ES-I3 (cell line): ENCODE data around the gene REELD1.

Experiments used
- H3K36me3 ChIP-seq: 2 replicates; pipeline ENCODE4 v1.6.1; 2013; ENCODE audit warnings: mild to moderate bottlenecking, low read length, control low read depth, moderate library complexity; ENCODE audit not compliant: insufficient read depth
- H3K4me1 ChIP-seq: 2 replicates; pipeline ENCODE4 v1.6.1; 2013; ENCODE audit warnings: mild to moderate bottlenecking, control low read depth, low read length; ENCODE audit not compliant: insufficient read depth
- H3K9ac ChIP-seq: 2 replicates; pipeline ENCODE4 v1.6.1; 2013; ENCODE audit warnings: low read depth, mild to moderate bottlenecking, low read length, moderate library complexity
- H3K9me3 ChIP-seq: 2 replicates; pipeline ENCODE4 v1.6.1; 2013; ENCODE audit warnings: mild to moderate bottlenecking, low read length, moderate library complexity; ENCODE audit not compliant: control insufficient read depth, insufficient read depth

REELD1 gene

DNA sequence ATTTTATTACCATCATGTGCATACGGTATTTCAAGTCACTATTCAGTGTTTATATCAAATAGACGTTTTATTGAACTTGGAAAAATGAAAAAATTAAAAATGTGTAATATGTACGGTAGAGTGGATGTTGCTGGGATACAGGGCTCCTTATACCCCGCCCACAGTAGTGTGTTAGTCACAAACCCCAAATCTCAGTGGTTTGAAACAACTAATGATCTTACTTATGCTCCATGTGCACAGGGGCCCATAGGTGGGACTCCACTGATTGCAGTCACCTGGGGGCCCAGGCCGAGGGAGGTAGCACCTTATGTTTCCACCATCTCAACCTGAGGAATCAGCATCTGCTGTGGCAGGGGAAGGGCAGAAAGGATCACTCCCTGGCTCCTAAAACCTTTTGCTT lies 20.7 kb upstream of the REELD1 start:
- no peaks in the 10 kb centered on the region for H3K4me1 ChIP-seq
- H3K9ac ChIP-seq: no peak overlapping the region
- peaks cover 10% of the 10 kb centered on the region; the same call in 1 of the 2 replicates for H3K36me3 ChIP-seq
- H3K9me3 ChIP-seq: no peaks in the 10 kb centered on the region

- Histone ChIP-seq H3K36me3 (peaks cover 6% of the 10 kb centered on the region; the same call in 1 of the 2 replicates), H3K9ac (no peak overlapping the region), H3K4me1 (no peaks in the 10 kb centered on the region), H3K9me3 (no peaks in the 10 kb centered on the region)
Measured at GRCh38 chr4:146194212-146194611, 20.1 kb upstream of the REELD1 start.

GRCh38 chr4:146202665-146203064 lies 11.7 kb upstream of the REELD1 start:
- Histone ChIP-seq H3K9ac (no peak overlapping the region), H3K36me3 (no peaks in the 10 kb centered on the region), H3K4me1 (no peaks in the 10 kb centered on the region), H3K9me3 (no peaks in the 10 kb centered on the region)

DNA sequence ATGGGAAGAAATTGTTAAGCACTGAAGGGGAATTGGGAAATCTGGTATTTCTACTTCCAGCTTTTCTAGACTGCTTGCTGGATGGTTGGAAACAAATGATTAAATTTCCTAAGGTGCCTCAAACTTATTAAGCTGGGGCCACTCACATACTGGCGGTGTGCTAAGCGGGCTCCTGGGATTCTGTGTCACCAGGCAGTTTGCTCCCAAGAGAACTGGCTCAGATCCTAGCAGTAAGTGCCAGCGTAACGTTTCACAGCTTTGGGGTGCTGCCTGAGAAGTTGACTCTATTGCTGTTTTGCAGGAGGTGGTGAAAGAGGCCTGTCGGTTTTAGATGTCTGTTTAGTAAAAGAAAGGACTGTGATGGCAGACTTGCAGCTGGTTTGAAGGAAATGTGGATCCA lies 6.9 kb upstream of the REELD1 start:
- H3K36me3 ChIP-seq: no peaks in the 10 kb centered on the region
- H3K9ac ChIP-seq: no peak overlapping the region
- H3K9me3 ChIP-seq: no peaks in the 10 kb centered on the region
- no peaks in the 10 kb centered on the region for H3K4me1 ChIP-seq

DNA sequence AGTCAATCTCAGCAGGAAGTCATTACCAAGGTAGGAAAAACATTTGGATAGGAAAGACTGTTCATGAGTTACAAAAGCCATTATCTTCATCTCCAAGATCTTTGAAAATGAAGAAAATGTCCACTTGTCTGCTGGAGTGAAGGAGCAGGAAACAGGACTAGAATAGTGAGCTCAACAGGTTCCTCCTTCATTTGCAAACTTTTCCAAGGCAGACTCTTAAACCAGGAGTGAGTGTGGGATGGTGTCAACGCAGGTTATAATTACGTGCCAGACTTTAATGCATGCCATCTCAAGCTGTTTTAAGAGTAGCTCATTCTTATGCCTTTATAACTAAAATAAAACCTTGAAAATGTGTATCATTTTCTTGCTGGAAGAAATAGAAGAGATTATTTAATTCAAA lies 3.4 kb upstream of the REELD1 start:
- Histone ChIP-seq H3K4me1 (no peaks in the 10 kb centered on the region), H3K9me3 (no peaks in the 10 kb centered on the region), H3K9ac (no peak overlapping the region), H3K36me3 (no peaks in the 10 kb centered on the region)

- no peak overlapping the region for H3K9ac ChIP-seq
- H3K36me3 ChIP-seq: no peaks in the 10 kb centered on the region
- no peaks in the 10 kb centered on the region for H3K4me1 ChIP-seq
- H3K9me3 ChIP-seq: no peaks in the 10 kb centered on the region
Measured at GRCh38 chr4:146211440-146211839, 2.9 kb upstream of the REELD1 start.

DNA sequence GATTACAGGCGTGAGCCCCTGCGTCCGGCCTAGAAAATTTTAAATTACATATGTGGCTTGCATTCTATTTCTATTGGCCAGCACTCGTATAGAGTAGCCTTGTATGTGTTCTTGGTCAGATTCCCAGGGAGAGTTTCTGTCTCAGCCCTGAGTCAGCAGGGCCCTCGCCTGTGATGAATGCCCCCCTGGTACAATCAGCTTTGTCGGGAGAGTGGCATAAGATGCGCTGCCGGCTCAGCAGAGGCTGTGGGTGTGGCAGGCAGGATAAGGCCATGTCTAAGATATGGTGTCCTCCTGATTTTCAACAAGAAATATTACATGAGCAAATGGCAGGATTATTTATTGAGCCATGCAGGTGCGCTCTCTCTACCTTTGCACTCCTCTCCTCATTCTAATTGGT lies 1.6 kb upstream of the REELD1 start:
- no peaks in the 10 kb centered on the region for H3K4me1 ChIP-seq
- H3K36me3 ChIP-seq: no peaks in the 10 kb centered on the region
- no peaks in the 10 kb centered on the region for H3K9me3 ChIP-seq
- no peak overlapping the region for H3K9ac ChIP-seq

- no peak overlapping the region for H3K9ac ChIP-seq
- H3K4me1 ChIP-seq: no peaks in the 10 kb centered on the region
- no peaks in the 10 kb centered on the region for H3K9me3 ChIP-seq
- H3K36me3 ChIP-seq: no peaks in the 10 kb centered on the region
Measured at GRCh38 chr4:146222313-146222712, 8.0 kb downstream of the REELD1 start.

- Histone ChIP-seq H3K9ac (no peak overlapping the region), H3K36me3 (no peaks in the 10 kb centered on the region), H3K4me1 (no peaks in the 10 kb centered on the region), H3K9me3 (no peaks in the 10 kb centered on the region)
Measured at GRCh38 chr4:146224326-146224966, 10.1 kb downstream of the REELD1 start.

DNA sequence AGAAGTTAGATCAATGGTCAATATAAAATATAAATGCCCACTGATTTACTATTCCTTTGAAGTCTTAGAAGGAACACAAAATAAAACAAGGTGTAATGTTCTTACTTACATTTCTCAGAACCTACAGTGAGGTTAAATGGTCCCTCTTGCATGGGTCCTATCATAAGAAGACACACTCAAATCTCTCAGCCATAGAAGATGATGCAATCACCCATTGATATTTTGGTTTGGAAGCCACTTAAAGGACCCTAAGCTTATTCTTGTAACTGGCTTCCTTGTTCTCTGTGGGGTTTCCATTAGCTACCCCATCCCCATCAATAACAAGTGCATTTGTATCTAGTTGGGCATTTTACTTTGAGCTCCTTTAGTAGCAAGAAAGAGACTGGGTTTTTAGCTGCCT lies 15.1 kb downstream of the REELD1 start:
- no peaks in the 10 kb centered on the region; the same call in 1 of the 2 replicates for H3K9me3 ChIP-seq

GRCh38 chr4:146232131-146232722 lies 17.9 kb downstream of the REELD1 start:
- no peaks in the 10 kb centered on the region; the same call in 1 of the 2 replicates for H3K9me3 ChIP-seq
- H3K9ac ChIP-seq: no peak overlapping the region
- no peaks in the 10 kb centered on the region for H3K36me3 ChIP-seq
- no peaks in the 10 kb centered on the region for H3K4me1 ChIP-seq

More for the DNA sequence above, 15.1 kb downstream of the REELD1 start:
- H3K9ac ChIP-seq: no peak overlapping the region
- H3K36me3 ChIP-seq: no peaks in the 10 kb centered on the region
- no peaks in the 10 kb centered on the region for H3K4me1 ChIP-seq

GRCh38 chr4:146235654-146236177 lies 21.4 kb downstream of the REELD1 start:
- H3K4me1 ChIP-seq: no peaks in the 10 kb centered on the region
- no peaks in the 10 kb centered on the region; the same call in 1 of the 2 replicates for H3K9me3 ChIP-seq
- no peak overlapping the region for H3K9ac ChIP-seq
- H3K36me3 ChIP-seq: no peaks in the 10 kb centered on the region

- H3K36me3 ChIP-seq: no peaks in the 10 kb centered on the region
- H3K9me3 ChIP-seq: no peaks in the 10 kb centered on the region; the same call in 1 of the 2 replicates
- H3K9ac ChIP-seq: no peak overlapping the region
- H3K4me1 ChIP-seq: no peaks in the 10 kb centered on the region
Measured at GRCh38 chr4:146236216-146236615, 21.9 kb downstream of the REELD1 start.

GRCh38 chr4:146237092-146237491 lies 22.8 kb downstream of the REELD1 start:
- no peaks in the 10 kb centered on the region; the same call in 1 of the 2 replicates for H3K9me3 ChIP-seq
- peaks cover 6% of the 10 kb centered on the region for H3K4me1 ChIP-seq
- no peak overlapping the region for H3K9ac ChIP-seq
- H3K36me3 ChIP-seq: no peaks in the 10 kb centered on the region

DNA sequence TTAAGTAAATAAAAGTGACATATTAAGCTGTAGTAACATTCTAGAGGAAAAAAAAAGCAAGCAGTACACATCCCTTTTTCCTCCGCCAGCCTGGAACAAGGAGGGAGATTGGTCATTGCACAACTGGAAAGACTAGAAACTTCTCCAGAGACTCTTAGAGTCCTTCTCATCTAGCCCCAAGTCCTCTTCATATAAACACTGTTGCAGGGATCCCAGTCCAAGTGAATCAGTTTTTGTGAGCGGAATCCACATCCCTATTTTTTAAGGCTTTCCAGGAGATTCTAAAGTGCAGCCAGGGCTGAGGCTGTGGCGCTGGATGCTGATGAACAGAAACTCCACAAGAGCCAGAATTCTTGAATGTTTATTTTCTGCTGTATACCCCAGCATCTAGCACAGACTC lies 23.8 kb downstream of the REELD1 start:
- Histone ChIP-seq H3K9ac (no peak overlapping the region), H3K36me3 (no peaks in the 10 kb centered on the region), H3K4me1 (peaks cover 6% of the 10 kb centered on the region), H3K9me3 (no peaks in the 10 kb centered on the region)
